SK-MEL-5 (cell line): ENCODE data around the gene PRSS8. TPM values are rescaled to one million over a fixed set of nuclear protein-coding genes. Genes with fewer than 3 reads are reported as not detected.

ENCODE experiments used
- DNase-seq: peaks from one replicate; pipeline ENCODE4 v3.0.0-alpha.2; 2016; ENCODE audit warnings: low read depth, low spot score
- in situ Hi-C: cut with HindIII; loops from 2 replicates; pipeline ENCODE4 v1.10.0; 2016; ENCODE audit warnings: low sequenced_read_pairs, high pct_unique_total_duplicates, low pct_unique_long_range_greater_than_20kb
- total RNA-seq: library from RNA; depleted of rRNA; stranded (reverse); fragments of >200 nt; shearing (Covaris generic); gene quantifications from 2 replicates; pipeline ENCODE4 v1.2.3, GENCODE V29; 2014

Gene PRSS8
- total RNA-seq, 1 experiment from 2014 or later = not detected

- DNase-seq = no peak
- in situ Hi-C loops = no loop called here
Observed at GRCh38 chr16:31132303-31132979, 3.1 kb downstream of the PRSS8 start.

GRCh38 chr16:31131841-31132271 lies 3.7 kb downstream of the PRSS8 start:
- DNase-seq = no peak
- in situ Hi-C loops = no loop called here

GRCh38 chr16:31131416-31131815 lies 4.1 kb downstream of the PRSS8 start:
- DNase-seq = no peak
- in situ Hi-C loops = no loop called here

- no peak for DNase-seq
Observed at GRCh38 chr16:31130899-31131298, 4.6 kb downstream of the PRSS8 start.

GRCh38 chr16:31130336-31130891 lies 5.1 kb downstream of the PRSS8 start:
- in situ Hi-C loops = no loop called here

More at GRCh38 chr16:31130899-31131298, 4.6 kb downstream of the PRSS8 start:
- in situ Hi-C loops = no loop called here

GRCh38 chr16:31129568-31130335 lies 5.8 kb downstream of the PRSS8 start:
- in situ Hi-C loops = no loop called here
- no peak for DNase-seq

More at GRCh38 chr16:31130336-31130891, 5.1 kb downstream of the PRSS8 start:
- no peak for DNase-seq

GRCh38 chr16:31128711-31129567 lies 6.6 kb downstream of the PRSS8 start:
- in situ Hi-C loops = no loop called here
- DNase-seq = no peak

- in situ Hi-C loops = no loop called here
- no peak for DNase-seq
Observed at GRCh38 chr16:31127182-31127581, 8.3 kb downstream of the PRSS8 start.

- DNase-seq = no peak
- in situ Hi-C loops = no loop called here
Observed at GRCh38 chr16:31125844-31126243, 9.7 kb downstream of the PRSS8 start.

- in situ Hi-C loops = no loop called here
- no peak for DNase-seq
Observed at GRCh38 chr16:31120129-31120528, 15.4 kb downstream of the PRSS8 start.

- no peak for DNase-seq
- in situ Hi-C loops = no loop called here
Observed at GRCh38 chr16:31118223-31119155, 17.0 kb downstream of the PRSS8 start.

GRCh38 chr16:31117384-31118222 lies 17.9 kb downstream of the PRSS8 start, which contains the start of gene KAT8:
TSS of gene KAT8 (plus strand) at chr16:31117664. CDS start at chr16:31117682, 18 bp downstream.
- in situ Hi-C loops = no loop called here
- DNase-seq = peak; percentile 98

GRCh38 chr16:31114468-31114867 lies 21.1 kb downstream of the PRSS8 start:
- in situ Hi-C loops = no loop called here
- DNase-seq = no peak

- no peak for DNase-seq
- in situ Hi-C loops = no loop called here
Observed at GRCh38 chr16:31113121-31114120, 22.1 kb downstream of the PRSS8 start.

- DNase-seq = no peak
- in situ Hi-C loops = no loop called here
Observed at GRCh38 chr16:31112711-31113110, 22.8 kb downstream of the PRSS8 start.
